ENCODE measurements around the gene TRUB2. TPM values are rescaled to one million over a fixed set of nuclear protein-coding genes. Genes with fewer than 3 reads are reported as not detected.

Gene TRUB2
- total and polyA plus RNA-seq, 2 of the 13 experiments (the other 11 are each of a cell fraction or from before 2014, with no cell fraction given), result 22.3 to 41.2 TPM

DNA sequence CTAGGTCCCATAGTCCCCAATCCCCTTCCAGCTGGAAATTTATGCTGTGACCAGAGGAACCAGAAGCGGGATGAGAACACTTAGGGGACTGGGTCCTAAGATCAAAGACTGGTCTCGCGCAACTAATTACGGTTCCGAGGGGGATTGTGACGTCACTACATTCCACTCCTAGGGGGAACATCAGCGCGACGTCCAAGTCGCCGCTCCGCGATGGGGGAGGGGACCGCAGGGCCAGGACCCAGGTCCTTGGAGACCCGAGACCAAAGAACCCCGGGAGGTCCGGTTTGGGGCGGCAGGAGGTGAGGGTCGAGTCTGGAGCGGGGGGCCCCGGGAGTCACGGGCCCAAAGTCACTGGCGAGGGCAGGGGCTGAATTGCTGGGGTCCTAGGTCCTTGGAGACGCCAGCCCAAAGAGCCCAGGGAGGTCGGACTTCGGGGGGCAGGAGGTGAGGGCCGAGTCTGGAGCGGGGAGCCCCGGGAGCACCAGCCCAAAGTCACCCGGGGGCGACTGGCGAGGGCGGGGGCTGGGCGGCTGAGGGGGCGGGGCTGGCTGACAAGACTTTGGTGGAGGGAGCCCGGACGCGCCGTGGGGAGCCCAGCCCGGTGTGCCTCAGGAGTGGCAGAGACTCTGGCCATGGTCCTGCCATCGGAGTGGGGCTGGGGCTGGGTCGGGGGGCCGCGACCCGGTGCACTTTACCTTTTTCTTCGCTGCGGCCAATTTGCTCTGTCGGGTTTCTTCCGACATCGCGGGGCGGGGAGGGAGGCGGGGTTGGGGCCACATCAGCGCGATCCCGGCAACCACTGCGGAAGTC, 46.8 kb downstream of the TRUB2 start, which contains the start of gene GOLGA2 (continued):
- no peak for TF ChIP-seq ZNF207 (IDR thresholded peaks at IDR 0.05; ENCODE audit: borderline replicate concordance)
- no peak for TF ChIP-seq ZSCAN31 (CRISPR knock-in tag; IDR thresholded peaks at IDR 0.05; ENCODE audit: low read depth)
- no peak for TF ChIP-seq SRSF1 (optimal IDR thresholded peaks at IDR 0.05; ENCODE audit: low read depth, low read length)
- TF ChIP-seq SP140L (CRISPR knock-in tag; IDR thresholded peaks at IDR 0.05; ENCODE audit: borderline replicate concordance), result no peak
- TF ChIP-seq, protein P1, sequence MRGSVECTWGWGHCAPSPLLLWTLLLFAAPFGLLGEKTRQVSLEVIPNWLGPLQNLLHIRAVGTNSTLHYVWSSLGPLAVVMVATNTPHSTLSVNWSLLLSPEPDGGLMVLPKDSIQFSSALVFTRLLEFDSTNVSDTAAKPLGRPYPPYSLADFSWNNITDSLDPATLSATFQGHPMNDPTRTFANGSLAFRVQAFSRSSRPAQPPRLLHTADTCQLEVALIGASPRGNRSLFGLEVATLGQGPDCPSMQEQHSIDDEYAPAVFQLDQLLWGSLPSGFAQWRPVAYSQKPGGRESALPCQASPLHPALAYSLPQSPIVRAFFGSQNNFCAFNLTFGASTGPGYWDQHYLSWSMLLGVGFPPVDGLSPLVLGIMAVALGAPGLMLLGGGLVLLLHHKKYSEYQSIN (CRISPR knock-in tag; IDR thresholded peaks at IDR 0.05; ENCODE audit: borderline replicate concordance), result no peak
- no peak for TF ChIP-seq FOSL2 (CRISPR knock-in tag; IDR thresholded peaks at IDR 0.05)
- no peak for TF ChIP-seq SYNCRIP (IDR thresholded peaks at IDR 0.05; ENCODE audit: insufficient read depth, low read depth, low read length)
- TF ChIP-seq, protein P2, sequence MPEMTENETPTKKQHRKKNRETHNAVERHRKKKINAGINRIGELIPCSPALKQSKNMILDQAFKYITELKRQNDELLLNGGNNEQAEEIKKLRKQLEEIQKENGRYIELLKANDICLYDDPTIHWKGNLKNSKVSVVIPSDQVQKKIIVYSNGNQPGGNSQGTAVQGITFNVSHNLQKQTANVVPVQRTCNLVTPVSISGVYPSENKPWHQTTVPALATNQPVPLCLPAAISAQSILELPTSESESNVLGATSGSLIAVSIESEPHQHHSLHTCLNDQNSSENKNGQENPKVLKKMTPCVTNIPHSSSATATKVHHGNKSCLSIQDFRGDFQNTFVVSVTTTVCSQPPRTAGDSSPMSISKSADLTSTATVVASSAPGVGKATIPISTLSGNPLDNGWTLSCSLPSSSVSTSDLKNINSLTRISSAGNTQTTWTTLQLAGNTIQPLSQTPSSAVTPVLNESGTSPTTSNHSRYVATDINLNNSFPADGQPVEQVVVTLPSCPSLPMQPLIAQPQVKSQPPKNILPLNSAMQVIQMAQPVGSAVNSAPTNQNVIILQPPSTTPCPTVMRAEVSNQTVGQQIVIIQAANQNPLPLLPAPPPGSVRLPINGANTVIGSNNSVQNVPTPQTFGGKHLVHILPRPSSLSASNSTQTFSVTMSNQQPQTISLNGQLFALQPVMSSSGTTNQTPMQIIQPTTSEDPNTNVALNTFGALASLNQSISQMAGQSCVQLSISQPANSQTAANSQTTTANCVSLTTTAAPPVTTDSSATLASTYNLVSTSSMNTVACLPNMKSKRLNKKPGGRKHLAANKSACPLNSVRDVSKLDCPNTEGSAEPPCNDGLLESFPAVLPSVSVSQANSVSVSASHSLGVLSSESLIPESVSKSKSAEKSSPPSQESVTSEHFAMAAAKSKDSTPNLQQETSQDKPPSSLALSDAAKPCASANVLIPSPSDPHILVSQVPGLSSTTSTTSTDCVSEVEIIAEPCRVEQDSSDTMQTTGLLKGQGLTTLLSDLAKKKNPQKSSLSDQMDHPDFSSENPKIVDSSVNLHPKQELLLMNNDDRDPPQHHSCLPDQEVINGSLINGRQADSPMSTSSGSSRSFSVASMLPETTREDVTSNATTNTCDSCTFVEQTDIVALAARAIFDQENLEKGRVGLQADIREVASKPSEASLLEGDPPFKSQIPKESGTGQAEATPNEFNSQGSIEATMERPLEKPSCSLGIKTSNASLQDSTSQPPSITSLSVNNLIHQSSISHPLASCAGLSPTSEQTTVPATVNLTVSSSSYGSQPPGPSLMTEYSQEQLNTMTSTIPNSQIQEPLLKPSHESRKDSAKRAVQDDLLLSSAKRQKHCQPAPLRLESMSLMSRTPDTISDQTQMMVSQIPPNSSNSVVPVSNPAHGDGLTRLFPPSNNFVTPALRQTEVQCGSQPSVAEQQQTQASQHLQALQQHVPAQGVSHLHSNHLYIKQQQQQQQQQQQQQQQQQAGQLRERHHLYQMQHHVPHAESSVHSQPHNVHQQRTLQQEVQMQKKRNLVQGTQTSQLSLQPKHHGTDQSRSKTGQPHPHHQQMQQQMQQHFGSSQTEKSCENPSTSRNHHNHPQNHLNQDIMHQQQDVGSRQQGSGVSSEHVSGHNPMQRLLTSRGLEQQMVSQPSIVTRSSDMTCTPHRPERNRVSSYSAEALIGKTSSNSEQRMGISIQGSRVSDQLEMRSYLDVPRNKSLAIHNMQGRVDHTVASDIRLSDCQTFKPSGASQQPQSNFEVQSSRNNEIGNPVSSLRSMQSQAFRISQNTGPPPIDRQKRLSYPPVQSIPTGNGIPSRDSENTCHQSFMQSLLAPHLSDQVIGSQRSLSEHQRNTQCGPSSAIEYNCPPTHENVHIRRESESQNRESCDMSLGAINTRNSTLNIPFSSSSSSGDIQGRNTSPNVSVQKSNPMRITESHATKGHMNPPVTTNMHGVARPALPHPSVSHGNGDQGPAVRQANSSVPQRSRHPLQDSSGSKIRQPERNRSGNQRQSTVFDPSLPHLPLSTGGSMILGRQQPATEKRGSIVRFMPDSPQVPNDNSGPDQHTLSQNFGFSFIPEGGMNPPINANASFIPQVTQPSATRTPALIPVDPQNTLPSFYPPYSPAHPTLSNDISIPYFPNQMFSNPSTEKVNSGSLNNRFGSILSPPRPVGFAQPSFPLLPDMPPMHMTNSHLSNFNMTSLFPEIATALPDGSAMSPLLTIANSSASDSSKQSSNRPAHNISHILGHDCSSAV (CRISPR knock-in tag; IDR thresholded peaks at IDR 0.05; ENCODE audit: borderline replicate concordance), result no peak
- no peak for TF ChIP-seq ZNF44 (CRISPR knock-in tag; IDR thresholded peaks at IDR 0.05)
- TF ChIP-seq, protein P3, sequence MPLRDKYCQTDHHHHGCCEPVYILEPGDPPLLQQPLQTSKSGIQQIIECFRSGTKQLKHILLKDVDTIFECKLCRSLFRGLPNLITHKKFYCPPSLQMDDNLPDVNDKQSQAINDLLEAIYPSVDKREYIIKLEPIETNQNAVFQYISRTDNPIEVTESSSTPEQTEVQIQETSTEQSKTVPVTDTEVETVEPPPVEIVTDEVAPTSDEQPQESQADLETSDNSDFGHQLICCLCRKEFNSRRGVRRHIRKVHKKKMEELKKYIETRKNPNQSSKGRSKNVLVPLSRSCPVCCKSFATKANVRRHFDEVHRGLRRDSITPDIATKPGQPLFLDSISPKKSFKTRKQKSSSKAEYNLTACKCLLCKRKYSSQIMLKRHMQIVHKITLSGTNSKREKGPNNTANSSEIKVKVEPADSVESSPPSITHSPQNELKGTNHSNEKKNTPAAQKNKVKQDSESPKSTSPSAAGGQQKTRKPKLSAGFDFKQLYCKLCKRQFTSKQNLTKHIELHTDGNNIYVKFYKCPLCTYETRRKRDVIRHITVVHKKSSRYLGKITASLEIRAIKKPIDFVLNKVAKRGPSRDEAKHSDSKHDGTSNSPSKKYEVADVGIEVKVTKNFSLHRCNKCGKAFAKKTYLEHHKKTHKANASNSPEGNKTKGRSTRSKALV (CRISPR knock-in tag; IDR thresholded peaks at IDR 0.05), result no peak
- TF ChIP-seq ZNF879 (CRISPR knock-in tag; IDR thresholded peaks at IDR 0.05), result no peak
- 0 out of 2 replicates have a peak, but pooled peaks have one; percentile 6 for TF ChIP-seq DR1 (CRISPR knock-in tag; IDR thresholded peaks at IDR 0.05)
- no peak; the same call in 1 of the 2 replicates for TF ChIP-seq ZNF441 (CRISPR knock-in tag; IDR thresholded peaks at IDR 0.05; ENCODE audit: borderline replicate concordance)
- no peak for TF ChIP-seq ZNF7 (CRISPR knock-in tag; IDR thresholded peaks at IDR 0.05)
- TF ChIP-seq CEBPG (CRISPR knock-in tag; IDR thresholded peaks at IDR 0.05), result no peak
- no peak for TF ChIP-seq NFYB (CRISPR knock-in tag; IDR thresholded peaks at IDR 0.05)
- TF ChIP-seq HNF4G (IDR thresholded peaks at IDR 0.05; ENCODE audit: borderline replicate concordance, low read depth, low read length), result no peak
- no peak for TF ChIP-seq HNF4G (CRISPR knock-in tag; IDR thresholded peaks at IDR 0.05; ENCODE audit: borderline replicate concordance, low read depth)
- no peak for TF ChIP-seq ZNF780A (CRISPR knock-in tag; IDR thresholded peaks at IDR 0.05)
- no peak for TF ChIP-seq ETV6 (CRISPR knock-in tag; conservative IDR thresholded peaks at IDR 0.05)
